ENCODE data around the gene IGF1R.

The IGF1R gene

DNA sequence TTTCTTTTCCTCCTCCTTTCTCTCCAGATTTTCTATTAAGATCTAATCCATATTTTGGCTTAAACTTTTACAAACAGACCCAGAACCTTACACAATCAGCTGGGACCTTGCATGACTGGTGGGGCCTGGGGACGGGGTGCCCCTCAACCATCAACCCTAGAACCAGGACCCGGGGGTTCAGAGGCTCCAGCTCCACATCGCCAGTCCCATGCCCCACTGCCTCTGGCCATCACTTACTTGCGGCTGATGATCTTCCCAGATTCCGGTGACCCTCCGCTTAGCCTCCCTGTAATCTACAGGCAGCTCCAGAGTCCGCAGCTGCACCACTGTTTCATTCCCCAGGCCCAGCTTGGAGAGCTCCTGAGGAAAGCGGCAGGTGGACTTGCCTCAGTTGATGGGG is 322.5 kb downstream of the IGF1R start:
- TF ChIP-seq CTCF (IDR thresholded peaks at IDR 0.05; ENCODE audit: insufficient read depth, low read length, poor library complexity, severe bottlenecking) (no peak), EZH2phosphoT487 (conservative IDR thresholded peaks at IDR 0.05; ENCODE audit: low read length) (no peak)
- H3K9ac ChIP-seq (ENCODE audit: low read length): no peak overlapping the region
- no peak overlapping the region for H3K27ac ChIP-seq (ENCODE audit: low read depth, low read length)
- no peaks in the 10 kb centered on the region for H3K9me3 ChIP-seq (ENCODE audit: insufficient read depth, low read length)
- no peak overlapping the region for H3K4me2 ChIP-seq (ENCODE audit: low read depth, low read length, poor library complexity, severe bottlenecking)
- H2AFZ ChIP-seq (ENCODE audit: low read depth, low read length, severe bottlenecking): no peak overlapping the region
- H3K27me3 ChIP-seq (ENCODE audit: low read length): no peaks in the 10 kb centered on the region
- no peak overlapping the region for H3K4me3 ChIP-seq (ENCODE audit: insufficient read depth, low read length, poor library complexity, severe bottlenecking)
- H3K9me2 ChIP-seq (replicated peaks; ENCODE audit: insufficient read depth, low read length): no peaks in the 10 kb centered on the region
- H3F3A ChIP-seq (ENCODE audit: insufficient read depth): no peaks in the 10 kb centered on the region
- no peaks in the 10 kb centered on the region for H3K36me3 ChIP-seq (ENCODE audit: low read length)
- H4K20me1 ChIP-seq (ENCODE audit: low read depth, low read length): no peaks in the 10 kb centered on the region
- no peaks in the 10 kb centered on the region for H3K79me2 ChIP-seq (ENCODE audit: insufficient read depth, low read length)

DNA sequence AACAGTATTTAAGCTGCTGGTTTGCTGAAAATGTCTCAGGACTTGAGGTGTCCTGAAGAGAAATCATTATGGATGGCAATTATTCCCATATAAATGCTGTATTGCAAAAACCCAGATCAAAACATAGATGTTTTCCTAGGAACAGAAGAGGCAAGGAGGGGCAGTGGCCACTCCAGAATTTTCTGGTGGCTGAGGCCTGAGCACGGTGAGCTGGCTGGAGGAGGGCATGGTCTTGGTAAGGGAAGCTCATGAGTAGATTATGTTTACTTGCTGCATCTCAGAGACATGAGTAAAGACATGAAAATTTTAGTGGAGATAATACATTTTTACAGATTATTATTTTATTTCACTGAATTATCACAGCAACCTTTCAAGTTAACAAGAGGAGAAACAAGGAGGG is 328.2 kb downstream of the IGF1R start:
- Histone ChIP-seq H3K4me3 (ENCODE audit: insufficient read depth, low read length, poor library complexity, severe bottlenecking) (no peak overlapping the region), H3K27ac (ENCODE audit: low read depth, low read length) (no peak overlapping the region), H2AFZ (ENCODE audit: low read depth, low read length, severe bottlenecking) (no peak overlapping the region), H3K27me3 (ENCODE audit: low read length) (no peaks in the 10 kb centered on the region), H3K36me3 (ENCODE audit: low read length) (no peaks in the 10 kb centered on the region), H3K9me2 (replicated peaks; ENCODE audit: insufficient read depth, low read length) (no peaks in the 10 kb centered on the region), H4K20me1 (ENCODE audit: low read depth, low read length) (no peaks in the 10 kb centered on the region), H3F3A (ENCODE audit: insufficient read depth) (no peaks in the 10 kb centered on the region), H3K9ac (ENCODE audit: low read length) (no peak overlapping the region), H3K79me2 (ENCODE audit: insufficient read depth, low read length) (no peaks in the 10 kb centered on the region), H3K9me3 (ENCODE audit: insufficient read depth, low read length) (no peaks in the 10 kb centered on the region), H3K4me2 (ENCODE audit: low read depth, low read length, poor library complexity, severe bottlenecking) (no peak overlapping the region)
- no peak for TF ChIP-seq EZH2phosphoT487 (conservative IDR thresholded peaks at IDR 0.05; ENCODE audit: low read length)
- no peak for TF ChIP-seq CTCF (IDR thresholded peaks at IDR 0.05; ENCODE audit: insufficient read depth, low read length, poor library complexity, severe bottlenecking)

DNA sequence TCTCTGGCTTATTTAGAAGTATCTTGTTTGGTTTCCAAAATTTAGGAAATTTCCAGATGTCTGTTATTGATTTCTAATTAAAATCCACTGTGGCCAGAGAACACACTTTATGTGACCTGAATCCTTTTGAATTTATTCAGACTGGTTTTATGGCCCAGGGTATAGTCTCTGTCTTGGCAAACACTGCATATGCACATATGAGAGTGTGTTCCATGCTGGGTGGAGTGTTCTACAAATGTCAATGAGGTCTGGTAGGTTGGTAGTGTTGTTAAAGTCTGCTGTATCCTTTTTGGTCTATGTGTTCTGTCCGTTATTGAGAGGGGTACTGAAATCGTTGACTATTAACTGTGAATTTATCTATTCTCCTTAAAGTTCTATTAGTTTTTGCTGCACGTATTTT is 329.1 kb downstream of the IGF1R start:
- Histone ChIP-seq H3K4me3 (ENCODE audit: insufficient read depth, low read length, poor library complexity, severe bottlenecking) (no peak overlapping the region), H4K20me1 (ENCODE audit: low read depth, low read length) (no peaks in the 10 kb centered on the region)

More for the DNA sequence above, 329.1 kb downstream of the IGF1R start:
- Histone ChIP-seq H2AFZ (ENCODE audit: low read depth, low read length, severe bottlenecking) (no peak overlapping the region), H3K27me3 (ENCODE audit: low read length) (no peaks in the 10 kb centered on the region), H3K36me3 (ENCODE audit: low read length) (no peaks in the 10 kb centered on the region), H3K9ac (ENCODE audit: low read length) (no peak overlapping the region), H3K4me2 (ENCODE audit: low read depth, low read length, poor library complexity, severe bottlenecking) (no peak overlapping the region), H3K9me2 (replicated peaks; ENCODE audit: insufficient read depth, low read length) (no peaks in the 10 kb centered on the region), H3K79me2 (ENCODE audit: insufficient read depth, low read length) (no peaks in the 10 kb centered on the region), H3K27ac (ENCODE audit: low read depth, low read length) (no peak overlapping the region), H3K9me3 (ENCODE audit: insufficient read depth, low read length) (no peaks in the 10 kb centered on the region), H3F3A (ENCODE audit: insufficient read depth) (no peaks in the 10 kb centered on the region)
- TF ChIP-seq EZH2phosphoT487 (conservative IDR thresholded peaks at IDR 0.05; ENCODE audit: low read length) (no peak), CTCF (IDR thresholded peaks at IDR 0.05; ENCODE audit: insufficient read depth, low read length, poor library complexity, severe bottlenecking) (no peak)
